ENCODE results near the gene HBZ. TPM values are rescaled to one million over a fixed set of nuclear protein-coding genes. Genes with fewer than 3 reads are reported as not detected.
A peak's percentile ranks its signal among the peaks of the same experiment; 100 is the strongest.

The HBZ gene
- total RNA-seq, 1 donor from 2014 or later = not detected

DNA sequence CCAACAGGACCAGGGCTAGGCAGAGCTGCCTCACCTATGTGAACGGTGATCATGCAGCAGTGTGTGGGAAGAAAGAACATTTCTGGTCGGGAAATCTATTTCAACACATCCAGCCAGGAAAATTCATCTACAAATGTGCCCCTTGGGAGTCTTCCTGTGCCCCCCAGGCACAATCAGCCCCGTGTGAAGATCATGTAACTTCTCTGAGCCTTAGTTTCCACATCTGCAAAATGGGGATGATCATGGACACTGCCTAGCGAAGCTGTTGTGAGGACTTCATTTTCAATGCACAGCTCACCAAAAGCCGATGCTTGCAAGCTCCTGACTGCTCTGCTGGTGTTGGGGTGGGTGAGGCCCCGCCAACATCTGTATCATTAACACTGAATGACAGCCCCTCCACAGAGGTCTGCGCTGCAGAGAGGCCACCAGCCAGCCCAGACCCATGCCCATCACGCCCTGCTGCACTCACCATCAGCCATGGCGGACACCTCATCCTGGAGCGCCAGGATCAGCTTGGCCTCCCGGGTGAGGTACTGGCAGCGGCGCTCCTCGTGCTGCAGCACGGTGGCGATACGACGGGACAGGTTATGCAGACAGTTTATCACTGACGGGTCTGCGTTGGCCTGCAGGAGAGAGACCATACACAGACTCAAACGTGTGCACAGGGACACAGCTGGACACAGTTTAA is 40.1 kb upstream of the HBZ start:
- H3K4me3 ChIP-seq (ENCODE audit: low read depth, low read length) = no peak overlapping the region
- DNase-seq (ENCODE audit: low read depth) = no peak
- H3K36me3 ChIP-seq (ENCODE audit: control insufficient read depth, insufficient read depth, low read length) = no peaks in the 10 kb centered on the region
- no peaks in the 10 kb centered on the region for H3K27me3 ChIP-seq (ENCODE audit: control insufficient read depth, insufficient read depth, low read length)
- TF ChIP-seq, protein P1, sequence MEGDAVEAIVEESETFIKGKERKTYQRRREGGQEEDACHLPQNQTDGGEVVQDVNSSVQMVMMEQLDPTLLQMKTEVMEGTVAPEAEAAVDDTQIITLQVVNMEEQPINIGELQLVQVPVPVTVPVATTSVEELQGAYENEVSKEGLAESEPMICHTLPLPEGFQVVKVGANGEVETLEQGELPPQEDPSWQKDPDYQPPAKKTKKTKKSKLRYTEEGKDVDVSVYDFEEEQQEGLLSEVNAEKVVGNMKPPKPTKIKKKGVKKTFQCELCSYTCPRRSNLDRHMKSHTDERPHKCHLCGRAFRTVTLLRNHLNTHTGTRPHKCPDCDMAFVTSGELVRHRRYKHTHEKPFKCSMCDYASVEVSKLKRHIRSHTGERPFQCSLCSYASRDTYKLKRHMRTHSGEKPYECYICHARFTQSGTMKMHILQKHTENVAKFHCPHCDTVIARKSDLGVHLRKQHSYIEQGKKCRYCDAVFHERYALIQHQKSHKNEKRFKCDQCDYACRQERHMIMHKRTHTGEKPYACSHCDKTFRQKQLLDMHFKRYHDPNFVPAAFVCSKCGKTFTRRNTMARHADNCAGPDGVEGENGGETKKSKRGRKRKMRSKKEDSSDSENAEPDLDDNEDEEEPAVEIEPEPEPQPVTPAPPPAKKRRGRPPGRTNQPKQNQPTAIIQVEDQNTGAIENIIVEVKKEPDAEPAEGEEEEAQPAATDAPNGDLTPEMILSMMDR (IDR thresholded peaks at IDR 0.05; ENCODE audit: insufficient read depth, low read length, poor library complexity, severe bottlenecking) = no peak

DNA sequence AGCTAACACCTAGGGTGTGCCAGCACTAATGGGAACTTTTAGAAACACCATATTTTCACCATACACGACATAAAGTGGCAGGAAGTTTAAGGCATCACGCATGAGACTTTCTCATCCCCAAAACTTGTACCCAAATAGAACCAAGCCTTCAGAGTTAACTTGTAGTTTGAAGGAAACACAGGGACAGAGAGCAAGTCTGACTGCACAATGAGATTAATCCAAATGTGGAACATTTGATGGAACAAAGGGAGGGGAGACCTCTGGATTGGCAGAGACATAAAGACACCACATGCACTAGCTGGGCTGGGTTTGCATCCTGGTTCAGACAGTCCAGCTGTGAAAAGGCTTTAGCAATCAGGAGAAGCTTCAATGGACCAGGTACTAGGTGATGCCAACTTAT is 38.1 kb upstream of the HBZ start:
- Histone ChIP-seq H3K36me3 (ENCODE audit: control insufficient read depth, insufficient read depth, low read length) (no peaks in the 10 kb centered on the region), H3K27me3 (ENCODE audit: control insufficient read depth, insufficient read depth, low read length) (no peaks in the 10 kb centered on the region), H3K4me3 (ENCODE audit: low read depth, low read length) (no peak overlapping the region)
- TF ChIP-seq, protein P1 (IDR thresholded peaks at IDR 0.05; ENCODE audit: insufficient read depth, low read length, poor library complexity, severe bottlenecking) = no peak
- no peak for DNase-seq (ENCODE audit: low read depth)

GRCh38 chr16:116015-116414 is 36.4 kb upstream of the HBZ start:
- Histone ChIP-seq H3K36me3 (ENCODE audit: control insufficient read depth, insufficient read depth, low read length) (no peaks in the 10 kb centered on the region), H3K27me3 (ENCODE audit: control insufficient read depth, insufficient read depth, low read length) (no peaks in the 10 kb centered on the region), H3K4me3 (ENCODE audit: low read depth, low read length) (no peak overlapping the region)
- TF ChIP-seq, protein P1 (IDR thresholded peaks at IDR 0.05; ENCODE audit: insufficient read depth, low read length, poor library complexity, severe bottlenecking) = no peak
- DNase-seq (ENCODE audit: low read depth) = no peak

DNA sequence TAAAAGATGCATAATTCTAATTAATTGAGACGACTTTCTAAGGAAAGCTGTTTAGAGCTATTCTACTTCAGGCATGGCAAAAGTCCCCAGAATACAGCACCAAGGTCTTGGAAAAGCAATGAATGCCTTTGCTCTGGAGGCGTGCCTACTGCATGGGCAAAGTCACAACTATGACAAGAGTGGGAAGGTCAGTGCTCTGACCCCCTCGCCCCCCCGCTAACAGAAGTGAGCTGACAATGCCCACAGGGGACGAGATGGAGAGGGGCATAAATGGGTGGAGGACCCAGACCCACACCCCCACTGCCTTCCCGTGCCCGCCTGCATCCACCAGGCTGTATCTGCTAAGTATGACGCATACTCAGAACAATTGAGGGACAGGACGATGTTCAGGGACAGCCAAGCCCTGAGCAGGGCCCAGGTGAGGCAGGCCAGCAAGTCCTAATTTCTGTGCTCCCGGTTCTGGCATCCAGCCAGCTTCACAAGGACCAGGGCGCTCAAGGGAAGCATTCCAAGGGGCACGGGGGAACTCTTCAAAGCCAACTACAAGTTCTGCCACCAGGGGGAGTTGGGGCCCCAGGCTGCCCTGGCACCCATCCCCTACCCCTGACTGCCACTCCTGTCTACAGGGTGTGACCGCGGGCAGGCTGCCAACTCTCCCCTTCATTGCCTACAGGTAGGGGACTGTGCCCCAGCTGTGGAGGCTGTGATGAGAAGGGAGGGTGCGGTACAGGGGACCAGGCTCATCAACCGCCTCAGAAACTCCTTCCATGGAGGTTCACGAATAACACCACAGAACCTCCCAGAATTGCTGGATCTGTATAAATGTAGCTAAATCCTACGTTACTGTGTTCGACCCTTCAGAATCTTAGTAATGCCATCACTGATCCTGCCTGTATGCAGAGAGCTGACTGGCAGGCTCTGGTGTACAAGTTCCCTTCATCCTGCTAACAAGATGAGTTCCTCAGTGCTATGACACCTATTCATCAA is 34.8 kb upstream of the HBZ start:
- no peak for DNase-seq (ENCODE audit: low read depth)
- Histone ChIP-seq H3K27me3 (ENCODE audit: control insufficient read depth, insufficient read depth, low read length) (no peaks in the 10 kb centered on the region), H3K36me3 (ENCODE audit: control insufficient read depth, insufficient read depth, low read length) (no peaks in the 10 kb centered on the region), H3K4me3 (ENCODE audit: low read depth, low read length) (no peak overlapping the region)
- TF ChIP-seq, protein P1 (IDR thresholded peaks at IDR 0.05; ENCODE audit: insufficient read depth, low read length, poor library complexity, severe bottlenecking) = peak; percentile 83

- Histone ChIP-seq H3K36me3 (ENCODE audit: control insufficient read depth, insufficient read depth, low read length) (no peaks in the 10 kb centered on the region), H3K4me3 (ENCODE audit: low read depth, low read length) (no peak overlapping the region), H3K27me3 (ENCODE audit: control insufficient read depth, insufficient read depth, low read length) (no peaks in the 10 kb centered on the region)
- TF ChIP-seq, protein P1 (IDR thresholded peaks at IDR 0.05; ENCODE audit: insufficient read depth, low read length, poor library complexity, severe bottlenecking) = no peak
- DNase-seq (ENCODE audit: low read depth) = no peak
These were observed 33.6 kb upstream of the HBZ start for GRCh38 chr16:118857-119256.

All from kidney epithelial cell (primary cell).